ENCODE data around the gene MYO1D.

DNA sequence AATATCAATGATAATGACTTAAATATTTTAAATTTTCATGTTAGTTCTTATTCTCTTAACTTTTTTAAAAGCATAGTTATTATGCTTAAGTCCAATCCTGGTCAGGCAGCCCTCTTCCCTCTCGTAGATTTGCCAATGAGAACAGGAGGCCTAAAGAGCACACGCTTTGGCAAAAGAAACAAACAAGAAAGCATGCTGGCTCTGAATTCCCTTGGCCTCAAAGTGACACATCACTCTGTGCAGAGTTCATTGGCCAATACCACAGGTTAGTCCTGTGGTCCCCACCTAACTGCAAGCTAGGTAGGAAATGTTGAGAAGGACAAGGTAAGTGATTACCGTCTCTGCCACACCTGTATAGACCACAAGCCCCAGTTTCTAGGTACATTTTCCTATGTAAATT is 61.5 kb downstream of the MYO1D start:
- no peak for TF ChIP-seq MYC (CRISPR knock-in tag; IDR thresholded peaks at IDR 0.05; ENCODE audit: borderline replicate concordance)
- TF ChIP-seq, protein P1, sequence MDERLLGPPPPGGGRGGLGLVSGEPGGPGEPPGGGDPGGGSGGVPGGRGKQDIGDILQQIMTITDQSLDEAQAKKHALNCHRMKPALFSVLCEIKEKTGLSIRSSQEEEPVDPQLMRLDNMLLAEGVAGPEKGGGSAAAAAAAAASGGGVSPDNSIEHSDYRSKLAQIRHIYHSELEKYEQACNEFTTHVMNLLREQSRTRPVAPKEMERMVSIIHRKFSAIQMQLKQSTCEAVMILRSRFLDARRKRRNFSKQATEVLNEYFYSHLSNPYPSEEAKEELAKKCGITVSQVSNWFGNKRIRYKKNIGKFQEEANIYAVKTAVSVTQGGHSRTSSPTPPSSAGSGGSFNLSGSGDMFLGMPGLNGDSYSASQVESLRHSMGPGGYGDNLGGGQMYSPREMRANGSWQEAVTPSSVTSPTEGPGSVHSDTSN (CRISPR knock-in tag; IDR thresholded peaks at IDR 0.05) = no peak
- TF ChIP-seq MEIS1 (CRISPR knock-in tag; IDR thresholded peaks at IDR 0.05; ENCODE audit: borderline replicate concordance) = no peak
- TF ChIP-seq ETV6 (CRISPR knock-in tag; conservative IDR thresholded peaks at IDR 0.05) = no peak
- no peak for TF ChIP-seq ZBTB7A (CRISPR knock-in tag; IDR thresholded peaks at IDR 0.05)

Data from HepG2 (cell line).